Lung (tissue), 12 donors: Measurements from ENCODE around the gene ATAD3B. TPM values are rescaled to one million over a fixed set of nuclear protein-coding genes. Genes with fewer than 3 reads are reported as not detected.

Experiments used
- ATAC-seq: fragments of 200-7000 bp; cut with Tn5 transposase; one replicate; pipeline ENCODE4 v1.9.1; 2020; ENCODE audit warnings: moderate number of reproducible peaks; ENCODE audit not compliant: insufficient read depth, low FRiP score
- DNase-seq, 3 donors: peaks; one replicate each; pipeline ENCODE4 v3.0.0-alpha.2; 2013 to 2017
- H3K27ac ChIP-seq, 2 donors: one replicate each; pipeline ENCODE4 v1.5.1; 2013; ENCODE audit warnings: mild to moderate bottlenecking in 2 of 2, moderate library complexity in 2 of 2, control low read depth in 1 of 2, inconsistent platforms in 1 of 2, low read depth in 1 of 2, low read length in 1 of 2
- H3K27me3 ChIP-seq, 3 donors: one replicate each; pipeline ENCODE4 v1.5.1; 2013; ENCODE audit warnings: low read length in 2 of 3; ENCODE audit not compliant: control insufficient read depth in 3 of 3, insufficient read depth in 3 of 3
- H3K36me3 ChIP-seq, 4 donors: one replicate each; pipeline ENCODE4 v1.5.1; 2013; ENCODE audit warnings: low read length in 4 of 4, mild to moderate bottlenecking in 1 of 4, moderate library complexity in 1 of 4; ENCODE audit not compliant: control insufficient read depth in 4 of 4, insufficient read depth in 4 of 4
- H3K4me1 ChIP-seq, 5 donors: one replicate each; pipeline ENCODE4 v1.5.1; 2013; ENCODE audit warnings: low read length in 5 of 5, mild to moderate bottlenecking in 2 of 5, moderate library complexity in 1 of 5; ENCODE audit not compliant: control insufficient read depth in 5 of 5, insufficient read depth in 5 of 5
- H3K4me3 ChIP-seq: one replicate; pipeline ENCODE4 v1.5.1; 2013; ENCODE audit warnings: mild to moderate bottlenecking, control low read depth, moderate library complexity
- H3K9ac ChIP-seq, 2 donors: one replicate each; pipeline ENCODE4 v1.5.1; 2013; ENCODE audit warnings: low read length in 2 of 2, control low read depth in 1 of 2; ENCODE audit not compliant: insufficient read depth in 1 of 2
- H3K9me3 ChIP-seq, 4 donors: one replicate each; pipeline ENCODE4 v1.5.1; 2013; ENCODE audit warnings: low read length in 3 of 4, mild to moderate bottlenecking in 1 of 4, moderate library complexity in 1 of 4; ENCODE audit not compliant: control insufficient read depth in 4 of 4, insufficient read depth in 3 of 4
- CTCF ChIP-seq: IDR thresholded peaks from 2 replicates; pipeline ENCODE4 v1.5.1; 2012; ENCODE audit warnings: mild to moderate bottlenecking; ENCODE audit errors: control extremely low read depth, extremely low read depth
- WGBS, 2 donors: extraction: QIAGEN DNeasy Blood & Tissue Kit; methylation state at CpG; one replicate each; pipeline ENCODE4 v1.1.7; 2013; 5-methylcytosine and 5-hydroxymethylcytosine counted together
- polyA plus RNA-seq, 2 donors: library from polyadenylated mRNA; stranded (reverse); fragments of 200-250 nt; gene quantifications; one replicate each; pipeline ENCODE4 v1.2.1, GENCODE V29; 2013
- total RNA-seq, 2 donors: library from RNA; depleted of rRNA in 1 of 2; stranded (reverse); fragments of >200 nt in 1 of 2; gene quantifications; one replicate each; pipeline ENCODE4 v1.2.1, GENCODE V29; 2014 to 2021
- donor health status: control.
- donor health status: control.
- donor health status: Bipolar disorder and iron deficiency.
- donor health status: healthy.
- donor health status: DM: yes; HTN: yes; CAD: no.

ATAD3B gene
- total and polyA plus RNA-seq, 4 donors = 21.6 to 39.0 (median 28.0) TPM

DNA sequence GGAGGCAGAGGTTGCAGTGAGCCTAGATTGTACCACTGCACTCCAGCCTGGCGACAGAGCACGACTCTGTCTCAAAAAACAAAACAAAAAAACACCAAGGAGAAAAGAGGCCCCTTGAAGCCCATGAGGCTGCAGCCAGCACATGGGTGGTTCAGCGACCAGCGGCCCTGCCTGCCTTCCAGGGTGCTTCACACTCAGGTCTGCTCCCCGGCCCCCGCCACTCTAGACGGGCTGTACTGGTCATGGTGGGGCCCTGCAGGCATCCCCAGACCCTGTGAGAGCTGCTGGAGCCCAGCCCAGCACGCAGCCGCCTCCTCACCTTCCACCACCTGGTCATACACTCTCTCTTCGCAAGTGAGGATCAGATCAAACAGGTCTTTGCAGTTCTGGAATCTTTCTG lies 73.0 kb downstream of the ATAD3B start:
- Histone ChIP-seq H3K4me1 (peaks cover 0 to 6% (median 0%) of the 10 kb centered on the region in 5 donors), H3K36me3 (peaks cover 0 to 24% (median 3%) of the 10 kb centered on the region in 4 donors), H3K9ac (no peak overlapping the region), H3K9me3 (peaks cover 0 to 3% (median 0%) of the 10 kb centered on the region in 4 donors), H3K4me3 (no peak overlapping the region), H3K27ac (no peak overlapping the region), H3K27me3 (no peaks in the 10 kb centered on the region)
- ATAC-seq = no peak
- no peak for TF ChIP-seq CTCF
- WGBS, 2 donors = 94 to 96% methylated on average over 10 of the region's 10 CpGs
- DNase-seq = no peak

Other genes starting within 250 kb of the ATAD3B start
- gene SDF4, start 239.8 kb upstream of the ATAD3B start, total RNA-seq = 100 to 1,000 TPM in 1 of 2 donors, 10 to 100 TPM in 1; 65.7 to 189 TPM
- 100 to 1,000 TPM; 108 to 178 TPM for gene SDF4, start 239.8 kb upstream of the ATAD3B start, polyA plus RNA-seq
- 10 to 100 TPM in 1 of 2 donors, 1 to 10 TPM in 1; 7.0 to 28.3 TPM for gene B3GALT6, start 239.5 kb upstream of the ATAD3B start, total RNA-seq
- gene B3GALT6, start 239.5 kb upstream of the ATAD3B start, polyA plus RNA-seq = 10 to 100 TPM; 12.7 to 18.9 TPM
- gene C1QTNF12, start 225.0 kb upstream of the ATAD3B start, total RNA-seq = 1 to 10 TPM; 1.5 to 2.5 TPM
- 1 to 10 TPM; 1.2 to 3.0 TPM for gene C1QTNF12, start 225.0 kb upstream of the ATAD3B start, polyA plus RNA-seq
- gene UBE2J2, start 197.9 kb upstream of the ATAD3B start, total RNA-seq = 10 to 100 TPM; 36.0 to 57.4 TPM
- gene UBE2J2, start 197.9 kb upstream of the ATAD3B start, polyA plus RNA-seq = 10 to 100 TPM; 45.9 to 48.2 TPM
- gene SCNN1D, start 191.3 kb upstream of the ATAD3B start, total RNA-seq = 1 to 10 TPM; 2.3 to 2.4 TPM
- gene SCNN1D, start 191.3 kb upstream of the ATAD3B start, polyA plus RNA-seq = 1 to 10 TPM in 1 of 2 donors, under 1 TPM in 1; 0.94 to 3.5 TPM
- gene ACAP3, start 163.8 kb upstream of the ATAD3B start, total RNA-seq = 10 to 100 TPM; 33.6 to 62.8 TPM
- 10 to 100 TPM; 18.7 to 42.0 TPM for gene ACAP3, start 163.8 kb upstream of the ATAD3B start, polyA plus RNA-seq
- 10 to 100 TPM; 11.3 to 21.1 TPM for gene PUSL1, start 163.2 kb upstream of the ATAD3B start, total RNA-seq
- 10 to 100 TPM; 16.1 to 23.7 TPM for gene PUSL1, start 163.2 kb upstream of the ATAD3B start, polyA plus RNA-seq
- gene INTS11, start 147.1 kb upstream of the ATAD3B start, total RNA-seq = 100 to 1,000 TPM in 1 of 2 donors, 10 to 100 TPM in 1; 89.8 to 102 TPM
- gene INTS11, start 147.1 kb upstream of the ATAD3B start, polyA plus RNA-seq = 100 to 1,000 TPM in 1 of 2 donors, 10 to 100 TPM in 1; 91.2 to 130 TPM
- gene CPTP, start 147.0 kb upstream of the ATAD3B start, total RNA-seq = 10 to 100 TPM; 14.2 to 24.2 TPM
- gene CPTP, start 147.0 kb upstream of the ATAD3B start, polyA plus RNA-seq = 10 to 100 TPM; 10.9 to 32.0 TPM
- gene TAS1R3, start 140.5 kb upstream of the ATAD3B start, total RNA-seq = 1 to 10 TPM in 1 of 2 donors, under 1 TPM in 1; 0.67 to 1.3 TPM
- under 1 TPM; 0.13 to 0.43 TPM for gene TAS1R3, start 140.5 kb upstream of the ATAD3B start, polyA plus RNA-seq
- 10 to 100 TPM; 39.2 to 79.1 TPM for gene DVL1, start 122.3 kb upstream of the ATAD3B start, total RNA-seq
- gene DVL1, start 122.3 kb upstream of the ATAD3B start, polyA plus RNA-seq = 10 to 100 TPM; 48.8 to 76.9 TPM
- 100 to 1,000 TPM in 1 of 2 donors, 10 to 100 TPM in 1; 68.9 to 213 TPM for gene MXRA8, start 113.2 kb upstream of the ATAD3B start, total RNA-seq
- 10 to 100 TPM; 38.5 to 65.0 TPM for gene MXRA8, start 113.2 kb upstream of the ATAD3B start, polyA plus RNA-seq
- 100 to 1,000 TPM in 1 of 2 donors, 10 to 100 TPM in 1; 43.5 to 157 TPM for gene AURKAIP1, start 96.6 kb upstream of the ATAD3B start, total RNA-seq
- gene AURKAIP1, start 96.6 kb upstream of the ATAD3B start, polyA plus RNA-seq = 100 to 1,000 TPM; 179 to 208 TPM
- 100 to 1,000 TPM; 157 to 385 TPM for gene CCNL2, start 72.4 kb upstream of the ATAD3B start, total RNA-seq
- gene CCNL2, start 72.4 kb upstream of the ATAD3B start, polyA plus RNA-seq = 100 to 1,000 TPM in 1 of 2 donors, 10 to 100 TPM in 1; 97.9 to 230 TPM
- 100 to 1,000 TPM in 1 of 2 donors, 10 to 100 TPM in 1; 60.1 to 115 TPM for gene MRPL20, start 64.5 kb upstream of the ATAD3B start, total RNA-seq
- gene MRPL20, start 64.5 kb upstream of the ATAD3B start, polyA plus RNA-seq = 100 to 1,000 TPM; 129 to 181 TPM
- gene ANKRD65, start 50.5 kb upstream of the ATAD3B start, total RNA-seq = 10 to 100 TPM; 30.2 to 54.2 TPM
- gene ANKRD65, start 50.5 kb upstream of the ATAD3B start, polyA plus RNA-seq = 10 to 100 TPM; 13.5 to 33.5 TPM
- gene VWA1, start 36.1 kb upstream of the ATAD3B start, total RNA-seq = 10 to 100 TPM; 72.6 to 94.3 TPM
- gene VWA1, start 36.1 kb upstream of the ATAD3B start, polyA plus RNA-seq = 10 to 100 TPM; 51.7 to 65.6 TPM
- gene ATAD3C, start 22.1 kb upstream of the ATAD3B start, total RNA-seq = 10 to 100 TPM in 1 of 2 donors, under 1 TPM in 1; 0.60 to 14.0 TPM
- 10 to 100 TPM; 15.7 to 18.0 TPM for gene ATAD3C, start 22.1 kb upstream of the ATAD3B start, polyA plus RNA-seq
- gene ATAD3A, start 40.4 kb downstream of the ATAD3B start, total RNA-seq = 10 to 100 TPM in 1 of 2 donors, 1 to 10 TPM in 1; 8.1 to 31.3 TPM
- 10 to 100 TPM; 26.9 to 29.8 TPM for gene ATAD3A, start 40.4 kb downstream of the ATAD3B start, polyA plus RNA-seq
- 1 to 10 TPM; 2.3 to 3.9 TPM for gene TMEM240, start 68.9 kb downstream of the ATAD3B start, total RNA-seq
- gene TMEM240, start 68.9 kb downstream of the ATAD3B start, polyA plus RNA-seq = 1 to 10 TPM; 2.3 to 4.2 TPM
- gene SSU72, start 103.1 kb downstream of the ATAD3B start, total RNA-seq = 100 to 1,000 TPM in 1 of 2 donors, 10 to 100 TPM in 1; 63.7 to 128 TPM
- gene SSU72, start 103.1 kb downstream of the ATAD3B start, polyA plus RNA-seq = 100 to 1,000 TPM in 1 of 2 donors, 10 to 100 TPM in 1; 85.8 to 114 TPM
- gene FNDC10, start 128.4 kb downstream of the ATAD3B start, total RNA-seq = 10 to 100 TPM in 1 of 2 donors, under 1 TPM in 1; 0.40 to 12.8 TPM
- 10 to 100 TPM in 1 of 2 donors, 1 to 10 TPM in 1; 2.5 to 10.7 TPM for gene FNDC10, start 128.4 kb downstream of the ATAD3B start, polyA plus RNA-seq
- gene MIB2, start 143.7 kb downstream of the ATAD3B start, total RNA-seq = 10 to 100 TPM; 41.6 to 60.0 TPM
- 10 to 100 TPM; 35.5 to 80.5 TPM for gene MIB2, start 143.7 kb downstream of the ATAD3B start, polyA plus RNA-seq
- 10 to 100 TPM; 29.2 to 40.3 TPM for gene MMP23B, start 160.4 kb downstream of the ATAD3B start, total RNA-seq
- 10 to 100 TPM; 14.1 to 15.0 TPM for gene MMP23B, start 160.4 kb downstream of the ATAD3B start, polyA plus RNA-seq
- 10 to 100 TPM; 15.7 to 21.4 TPM for gene CDK11B, start 187.2 kb downstream of the ATAD3B start, total RNA-seq
- 10 to 100 TPM; 27.1 to 39.6 TPM for gene CDK11B, start 187.2 kb downstream of the ATAD3B start, polyA plus RNA-seq
- gene SLC35E2B, start 221.0 kb downstream of the ATAD3B start, total RNA-seq = 10 to 100 TPM; 41.0 to 45.9 TPM
- 10 to 100 TPM; 19.1 to 20.8 TPM for gene SLC35E2B, start 221.0 kb downstream of the ATAD3B start, polyA plus RNA-seq